ENCODE results near the gene ITIH3.

The ITIH3 gene

GRCh38 chr3:52843108-52843865 lies 48.7 kb downstream of the ITIH3 start:
- DNase-seq (ENCODE audit: extremely low read depth in 1 of 2, low read depth in 1 of 2) = no peak

- no peak for DNase-seq (ENCODE audit: extremely low read depth in 1 of 2, low read depth in 1 of 2)
Measured at GRCh38 chr3:52843881-52844280, 49.3 kb downstream of the ITIH3 start.

GRCh38 chr3:52844290-52844975 lies 49.8 kb downstream of the ITIH3 start:
- DNase-seq (ENCODE audit: extremely low read depth in 1 of 2, low read depth in 1 of 2) = no peak

- no peak for DNase-seq (ENCODE audit: extremely low read depth in 1 of 2, low read depth in 1 of 2)
Measured at GRCh38 chr3:52845157-52845556, 50.6 kb downstream of the ITIH3 start.

- DNase-seq (ENCODE audit: extremely low read depth in 1 of 2, low read depth in 1 of 2) = no peak
Measured at GRCh38 chr3:52845691-52846431, 51.3 kb downstream of the ITIH3 start.

- no peak for DNase-seq (ENCODE audit: extremely low read depth in 1 of 2, low read depth in 1 of 2)
Measured at GRCh38 chr3:52846432-52846965, 51.9 kb downstream of the ITIH3 start.

GRCh38 chr3:52847241-52847640 lies 52.6 kb downstream of the ITIH3 start:
- DNase-seq (ENCODE audit: extremely low read depth in 1 of 2, low read depth in 1 of 2) = no peak

GRCh38 chr3:52847726-52848125 lies 53.1 kb downstream of the ITIH3 start:
- no peak for DNase-seq (ENCODE audit: extremely low read depth in 1 of 2, low read depth in 1 of 2)

GRCh38 chr3:52848617-52849016 lies 54.0 kb downstream of the ITIH3 start:
- no peak for DNase-seq (ENCODE audit: extremely low read depth in 1 of 2, low read depth in 1 of 2)

- DNase-seq (ENCODE audit: extremely low read depth in 1 of 2, low read depth in 1 of 2) = no peak
Measured at GRCh38 chr3:52849656-52850055, 55.1 kb downstream of the ITIH3 start.

- no peak for DNase-seq (ENCODE audit: extremely low read depth in 1 of 2, low read depth in 1 of 2)
Measured at GRCh38 chr3:52851348-52851747, 56.8 kb downstream of the ITIH3 start.

- no peak for DNase-seq (ENCODE audit: extremely low read depth in 1 of 2, low read depth in 1 of 2)
Measured at GRCh38 chr3:52852419-52852818, 57.8 kb downstream of the ITIH3 start.

- no peak for DNase-seq (ENCODE audit: extremely low read depth in 1 of 2, low read depth in 1 of 2)
Measured at GRCh38 chr3:52854013-52854412, 59.4 kb downstream of the ITIH3 start.

GRCh38 chr3:52856666-52857065 lies 62.1 kb downstream of the ITIH3 start:
- no peak for DNase-seq (ENCODE audit: extremely low read depth in 1 of 2, low read depth in 1 of 2)

GRCh38 chr3:52857133-52857532 lies 62.5 kb downstream of the ITIH3 start:
- DNase-seq (ENCODE audit: extremely low read depth in 1 of 2, low read depth in 1 of 2) = no peak

- no peak for DNase-seq (ENCODE audit: extremely low read depth in 1 of 2, low read depth in 1 of 2)
Measured at GRCh38 chr3:52857864-52858263, 63.3 kb downstream of the ITIH3 start.

Data from stimulated activated CD8-positive, alpha-beta memory T cell treated with anti-CD3 and anti-CD28 coated beads, Interleukin-7, amount 100 ng/mL, for 48 hours (primary cell).